Keratinocyte (primary cell): ENCODE measurements around the gene RBM17. TPM values are rescaled to one million over a fixed set of nuclear protein-coding genes. Genes with fewer than 3 reads are reported as not detected.
"Not testable (repeated sequence)": the region's sequence is repeated elsewhere in the genome, so short reads cannot be mapped to it uniquely, and the experiment has no call there.

Experiments used
- DNase-seq: peaks from one replicate; pipeline ENCODE4 v3.0.0-alpha.2; 2011; ENCODE audit warnings: low read depth, missing footprints, low spot score
- FAIRE-seq: peaks from 2 replicates; lab custom pipeline; 2011; peaks lifted over from hg19 to GRCh38; lab: Jason Lieb, UNC
- H2AFZ ChIP-seq: 2 replicates; pipeline ENCODE4 v1.6.0; 2012; ENCODE audit warnings: low read length, control low read depth, inconsistent platforms; ENCODE audit not compliant: control insufficient read depth
- H3K27ac ChIP-seq: 2 replicates; pipeline ENCODE4 v1.5.1; 2011; ENCODE audit warnings: low read length; ENCODE audit not compliant: control insufficient read depth, insufficient read depth
- H3K27me3 ChIP-seq: 3 replicates; pipeline ENCODE4 v1.6.0; 2011; ENCODE audit warnings: low read length; ENCODE audit not compliant: control insufficient read depth, insufficient read depth; ENCODE audit errors: extremely low read depth
- H3K36me3 ChIP-seq, 2 experiments: 2 replicates in 1 of 2; 3 replicates in 1 of 2; pipeline ENCODE4 v1.5.1; 2011; ENCODE audit warnings: low read length in 2 of 2, mild to moderate bottlenecking in 1 of 2; ENCODE audit not compliant: control insufficient read depth in 2 of 2, insufficient read depth in 2 of 2; ENCODE audit errors: extremely low read depth in 1 of 2
- H3K4me1 ChIP-seq: 3 replicates; pipeline ENCODE4 v1.5.1; 2011; ENCODE audit warnings: low read length; ENCODE audit not compliant: control insufficient read depth, insufficient read depth; ENCODE audit errors: extremely low read depth
- H3K4me2 ChIP-seq: 3 replicates; pipeline ENCODE4 v1.6.0; 2011; ENCODE audit warnings: low read depth, low read length; ENCODE audit not compliant: control insufficient read depth, insufficient read depth; ENCODE audit errors: extremely low read depth
- H3K4me3 ChIP-seq, 3 experiments: fragments of 200-600 bp in 1 of 3; sonication (generic) in 1 of 3; 2 replicates in 2 of 3; 3 replicates in 1 of 3; pipeline ENCODE4 v1.5.1; 2011 to 2016; ENCODE audit warnings: low read length in 3 of 3, mild to moderate bottlenecking in 3 of 3, control low read depth in 2 of 3, inconsistent platforms in 1 of 3, low read depth in 1 of 3, mixed read lengths in 1 of 3, mixed run types in 1 of 3, moderate library complexity in 1 of 3; ENCODE audit not compliant: control insufficient read depth in 2 of 3, insufficient read depth in 2 of 3; ENCODE audit errors: extremely low read depth in 1 of 3
- H3K79me2 ChIP-seq: 2 replicates; pipeline ENCODE4 v1.6.0; 2012; ENCODE audit warnings: low read length; ENCODE audit not compliant: control insufficient read depth, insufficient read depth
- H3K9ac ChIP-seq: 3 replicates; pipeline ENCODE4 v1.6.0; 2011; ENCODE audit warnings: low read length; ENCODE audit not compliant: control insufficient read depth, insufficient read depth; ENCODE audit errors: extremely low read depth
- H3K9me1 ChIP-seq: 3 replicates; pipeline ENCODE4 v1.6.0; 2011; ENCODE audit warnings: low read length; ENCODE audit not compliant: control insufficient read depth, insufficient read depth; ENCODE audit errors: extremely low read depth
- H3K9me3 ChIP-seq: 2 replicates; pipeline ENCODE4 v1.5.1; 2012; ENCODE audit warnings: low read depth, low read length; ENCODE audit not compliant: control insufficient read depth
- H4K20me1 ChIP-seq: 3 replicates; pipeline ENCODE4 v1.6.0; 2011; ENCODE audit warnings: low read length; ENCODE audit not compliant: control insufficient read depth, insufficient read depth; ENCODE audit errors: extremely low read depth
- EZH2 ChIP-seq: IDR thresholded peaks from one replicate; pipeline ENCODE4 v1.6.1; 2012; ENCODE audit warnings: inconsistent platforms, mild to moderate bottlenecking, low read length, moderate library complexity
- dilution Hi-C: fragments of 300-500 bp; cut with MboI; formaldehyde crosslinking; loops from one replicate; pipeline ENCODE4 v1.7.0; 2020; ENCODE audit warnings: low sequenced_read_pairs; ENCODE audit not compliant: extremely low pct_ligation_motif_present
- polyA plus RNA-seq, 5 experiments: library from polyadenylated mRNA; depleted of rRNA in 3 of 5; stranded (reverse) in 3 of 5; stranded (forward) in 1 of 5; unstranded in 1 of 5; fragments of >200 nt; gene quantifications; 1 replicate in 1 of 5; 2 replicates in 3 of 5; 3 replicates in 1 of 5; pipeline versions ENCODE4 v1.2.1 to v1.2.3, GENCODE V29; 2011 to 2012; ENCODE audit warnings: missing spikeins in 2 of 5, low read depth in 1 of 5, low replicate concordance in 1 of 5
- TF ChIP-seq, protein P1 (sequence below), 3 experiments: IDR thresholded peaks in 1 of 3; conservative IDR thresholded peaks in 1 of 3; optimal IDR thresholded peaks in 1 of 3; 2 replicates in 2 of 3; 3 replicates in 1 of 3; pipeline versions ENCODE3 to v1.5.1; 2011; ENCODE audit warnings: low read length in 3 of 3, mild to moderate bottlenecking in 3 of 3, moderate library complexity in 2 of 3, control low read depth in 1 of 3, inconsistent platforms in 1 of 3; ENCODE audit not compliant: insufficient read depth in 2 of 3; ENCODE audit errors: extremely low read depth in 1 of 3

The RBM17 gene
- polyA plus RNA-seq, 1 donor (not counting 4 experiments of a cell fraction or from before 2014, with no cell fraction given) = 54.8 TPM

DNA sequence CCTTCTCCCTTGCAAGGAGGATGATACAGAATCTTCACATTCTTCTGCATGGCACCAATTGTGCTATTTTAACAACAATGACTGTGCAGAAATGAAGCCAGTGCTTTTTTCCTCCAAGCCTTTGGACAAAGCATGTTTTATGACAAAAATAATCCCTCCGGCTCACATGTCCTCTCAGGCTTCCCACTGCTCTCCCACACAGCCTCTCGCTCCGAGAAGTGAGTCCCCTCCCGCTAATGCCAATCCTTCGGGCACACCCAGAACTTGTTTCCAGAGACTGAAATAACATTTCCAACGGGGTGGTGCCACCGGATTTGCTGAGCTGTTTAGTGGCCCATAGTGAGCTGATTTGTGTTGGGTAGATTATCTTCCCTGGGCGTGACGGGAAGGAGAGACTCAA is 35.8 kb downstream of the RBM17 start:
- dilution Hi-C loops = no loop called here
- Histone ChIP-seq H3K27ac (no peak overlapping the region), H2AFZ (peak overlapping the region; percentile 14), H3K4me2 (peak overlapping the region; percentile 18), H3K4me1 (peaks cover 23% of the 10 kb centered on the region), H3K27me3 (no peaks in the 10 kb centered on the region), H3K9me3 (no peaks in the 10 kb centered on the region), H3K4me3 (no peak overlapping the region), H3K36me3 (no peaks in the 10 kb centered on the region), H3K79me2 (no peaks in the 10 kb centered on the region), H3K9me1 (peaks cover 3% of the 10 kb centered on the region), H3K9ac (no peak overlapping the region), H4K20me1 (peaks cover 3% of the 10 kb centered on the region)
- no peak for DNase-seq
- TF ChIP-seq EZH2 = no peak
- TF ChIP-seq, protein P1, sequence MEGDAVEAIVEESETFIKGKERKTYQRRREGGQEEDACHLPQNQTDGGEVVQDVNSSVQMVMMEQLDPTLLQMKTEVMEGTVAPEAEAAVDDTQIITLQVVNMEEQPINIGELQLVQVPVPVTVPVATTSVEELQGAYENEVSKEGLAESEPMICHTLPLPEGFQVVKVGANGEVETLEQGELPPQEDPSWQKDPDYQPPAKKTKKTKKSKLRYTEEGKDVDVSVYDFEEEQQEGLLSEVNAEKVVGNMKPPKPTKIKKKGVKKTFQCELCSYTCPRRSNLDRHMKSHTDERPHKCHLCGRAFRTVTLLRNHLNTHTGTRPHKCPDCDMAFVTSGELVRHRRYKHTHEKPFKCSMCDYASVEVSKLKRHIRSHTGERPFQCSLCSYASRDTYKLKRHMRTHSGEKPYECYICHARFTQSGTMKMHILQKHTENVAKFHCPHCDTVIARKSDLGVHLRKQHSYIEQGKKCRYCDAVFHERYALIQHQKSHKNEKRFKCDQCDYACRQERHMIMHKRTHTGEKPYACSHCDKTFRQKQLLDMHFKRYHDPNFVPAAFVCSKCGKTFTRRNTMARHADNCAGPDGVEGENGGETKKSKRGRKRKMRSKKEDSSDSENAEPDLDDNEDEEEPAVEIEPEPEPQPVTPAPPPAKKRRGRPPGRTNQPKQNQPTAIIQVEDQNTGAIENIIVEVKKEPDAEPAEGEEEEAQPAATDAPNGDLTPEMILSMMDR (optimal IDR thresholded peaks at IDR 0.05 in 1 of 3, IDR thresholded peaks at IDR 0.05 in 1 of 3, conservative IDR thresholded peaks at IDR 0.05 in 1 of 3; ENCODE audit: extremely low read depth in 1 of 3, insufficient read depth in 2 of 3, low read length in 3 of 3) = no peak
- FAIRE-seq = no peak

DNA sequence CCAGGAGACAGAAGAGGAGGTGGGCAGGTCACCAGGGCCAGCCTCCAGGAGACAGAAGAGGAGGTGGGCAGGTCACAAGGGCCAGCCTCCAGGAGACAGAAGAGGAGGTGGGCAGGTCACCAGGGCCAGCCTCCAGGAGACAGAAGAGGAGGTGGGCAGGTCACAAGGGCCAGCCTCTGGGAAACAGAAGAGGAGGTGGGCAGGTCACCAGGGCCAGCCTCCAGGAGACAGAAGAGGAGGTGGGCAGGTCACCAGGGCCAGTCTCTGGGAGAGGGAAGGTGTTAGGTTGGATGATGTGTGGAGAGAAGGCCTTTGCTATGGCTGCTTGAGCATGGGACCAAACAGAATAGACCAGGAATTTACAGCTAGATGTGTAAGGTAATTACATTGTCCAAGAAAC is 38.6 kb downstream of the RBM17 start:
- H4K20me1 ChIP-seq, H3K4me3 ChIP-seq, H3K4me1 ChIP-seq, H3K36me3 ChIP-seq, H3K27ac ChIP-seq, H3K9me3 ChIP-seq, H3K27me3 ChIP-seq, dilution Hi-C loops, FAIRE-seq, DNase-seq, H3K9ac ChIP-seq, H3K4me2 ChIP-seq, H2AFZ ChIP-seq, H3K9me1 ChIP-seq, H3K79me2 ChIP-seq: not testable (repeated sequence)

DNA sequence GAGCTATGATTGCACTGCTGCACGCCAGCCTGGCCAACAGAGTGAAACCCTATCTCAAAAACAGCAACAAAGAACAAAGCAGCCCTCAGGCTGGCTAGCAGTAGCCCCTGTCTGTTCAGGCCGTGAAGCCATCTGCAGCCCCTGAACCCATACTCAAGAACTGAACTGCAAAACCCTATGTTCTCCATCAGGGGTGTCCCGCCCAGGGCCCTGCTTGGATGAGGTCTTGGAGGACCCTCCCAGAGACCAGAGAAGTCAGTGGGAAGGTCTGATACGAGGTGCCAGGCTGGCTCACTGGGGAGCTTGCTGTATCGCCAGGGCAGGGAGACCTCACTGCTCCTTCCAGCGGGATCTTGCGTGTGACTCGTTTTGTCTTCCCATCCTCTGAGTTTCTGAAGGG is 39.3 kb downstream of the RBM17 start:
- DNase-seq (no peak), FAIRE-seq (no peak)
- dilution Hi-C loops = no loop called here
- no peak overlapping the region for H3K4me3 ChIP-seq
- H3K9ac ChIP-seq = no peak overlapping the region
- peaks cover 9% of the 10 kb centered on the region for H3K4me1 ChIP-seq
- H3K79me2 ChIP-seq = no peaks in the 10 kb centered on the region
- H4K20me1 ChIP-seq = peaks cover 3% of the 10 kb centered on the region
- no peaks in the 10 kb centered on the region for H3K36me3 ChIP-seq
- H3K27me3 ChIP-seq = no peaks in the 10 kb centered on the region
- no peak overlapping the region for H2AFZ ChIP-seq
- H3K9me3 ChIP-seq = no peaks in the 10 kb centered on the region
- TF ChIP-seq, protein P1 (optimal IDR thresholded peaks at IDR 0.05 in 1 of 3, IDR thresholded peaks at IDR 0.05 in 1 of 3, conservative IDR thresholded peaks at IDR 0.05 in 1 of 3; ENCODE audit: extremely low read depth in 1 of 3, insufficient read depth in 2 of 3, low read length in 3 of 3) = no peak
- TF ChIP-seq EZH2 = no peak
- no peaks in the 10 kb centered on the region for H3K9me1 ChIP-seq
- no peak overlapping the region for H3K4me2 ChIP-seq
- no peak overlapping the region for H3K27ac ChIP-seq
